HepG2 (cell line): ENCODE data around the gene CTNND2. TPM values are rescaled to one million over a fixed set of nuclear protein-coding genes. Genes with fewer than 3 reads are reported as not detected.

Experiments
- FOXK2 ChIP-seq: fragments of 450-650 bp; IDR thresholded peaks from 2 replicates; pipeline ENCODE4 v1.6.1; 2016
- LBX2 ChIP-seq: sonication (generic); formaldehyde crosslinking; IDR thresholded peaks from 2 replicates; pipeline ENCODE4 v1.5.0; 2020; ENCODE audit warnings: missing genetic modification reagents, mild to moderate bottlenecking, borderline replicate concordance
- NCOA1 ChIP-seq: sonication (generic); formaldehyde crosslinking; IDR thresholded peaks from 2 replicates; pipeline ENCODE4 v1.9.0; 2021; ENCODE audit warnings: missing genetic modification reagents
- SOX5 ChIP-seq: IDR thresholded peaks from 2 replicates; pipeline ENCODE4 v1.6.1; 2016; ENCODE audit warnings: borderline replicate concordance
- TCF7 ChIP-seq: sonication (generic); IDR thresholded peaks from 2 replicates; pipeline ENCODE4 v1.6.1; 2016; ENCODE audit warnings: antibody characterized with exemption, low read depth
- ZBTB43 ChIP-seq: sonication (generic); formaldehyde crosslinking; conservative IDR thresholded peaks from 2 replicates; pipeline ENCODE4 v1.4.0; 2020; ENCODE audit warnings: missing genetic modification reagents
- ZNF274 ChIP-seq: sonication (generic); formaldehyde crosslinking; IDR thresholded peaks from 2 replicates; pipeline ENCODE4 v1.5.1; 2020; ENCODE audit warnings: mild to moderate bottlenecking, missing genetic modification reagents
- polyA plus RNA-seq, 8 experiments: library from polyadenylated mRNA; depleted of rRNA in 3 of 8; stranded (reverse) in 7 of 8; unstranded in 1 of 8; fragments of >200 nt; fragmentation: Illumina TruSeq in 4 of 8; extraction: Trizol in 4 of 8; gene quantifications; 2 replicates each; pipeline versions ENCODE4 v1.2.1 to v1.2.3, GENCODE V29; 2011 to 2016; ENCODE audit warnings: low read depth in 4 of 8, missing spikeins in 1 of 8, mixed read lengths in 1 of 8; ENCODE audit not compliant: insufficient read depth in 1 of 8
- total RNA-seq, 5 experiments: library from RNA; depleted of rRNA; stranded (reverse); fragments of >200 nt; fragmentation: Illumina TruSeq; extraction: Trizol; gene quantifications; 2 replicates each; pipeline ENCODE4 v1.2.3, GENCODE V29; 2016; ENCODE audit warnings: low read depth in 1 of 5
- TF ChIP-seq, protein P1 (sequence below): sonication (generic); formaldehyde crosslinking; IDR thresholded peaks from 2 replicates; pipeline ENCODE4 v1.5.1; 2020; ENCODE audit warnings: mild to moderate bottlenecking, missing genetic modification reagents
- TF ChIP-seq, protein P2 (sequence below), 2 experiments: fragments of 450-650 bp in 1 of 2; sonication (generic) in 1 of 2; formaldehyde crosslinking in 1 of 2; IDR thresholded peaks; 2 replicates each; pipeline versions ENCODE4 v1.6.1 to v1.8.0; 2016 to 2022; ENCODE audit warnings: antibody characterized with exemption in 1 of 2, mild to moderate bottlenecking in 1 of 2, missing genetic modification reagents in 1 of 2
- TF ChIP-seq, protein P3 (sequence below): sonication (generic); formaldehyde crosslinking; IDR thresholded peaks from 2 replicates; pipeline ENCODE4 v1.5.0; 2020; ENCODE audit warnings: missing genetic modification reagents

Gene CTNND2
- total and polyA plus RNA-seq, 2 of the 13 experiments (the other 11 are each of a cell fraction or from before 2014, with no cell fraction given) = not detected

DNA sequence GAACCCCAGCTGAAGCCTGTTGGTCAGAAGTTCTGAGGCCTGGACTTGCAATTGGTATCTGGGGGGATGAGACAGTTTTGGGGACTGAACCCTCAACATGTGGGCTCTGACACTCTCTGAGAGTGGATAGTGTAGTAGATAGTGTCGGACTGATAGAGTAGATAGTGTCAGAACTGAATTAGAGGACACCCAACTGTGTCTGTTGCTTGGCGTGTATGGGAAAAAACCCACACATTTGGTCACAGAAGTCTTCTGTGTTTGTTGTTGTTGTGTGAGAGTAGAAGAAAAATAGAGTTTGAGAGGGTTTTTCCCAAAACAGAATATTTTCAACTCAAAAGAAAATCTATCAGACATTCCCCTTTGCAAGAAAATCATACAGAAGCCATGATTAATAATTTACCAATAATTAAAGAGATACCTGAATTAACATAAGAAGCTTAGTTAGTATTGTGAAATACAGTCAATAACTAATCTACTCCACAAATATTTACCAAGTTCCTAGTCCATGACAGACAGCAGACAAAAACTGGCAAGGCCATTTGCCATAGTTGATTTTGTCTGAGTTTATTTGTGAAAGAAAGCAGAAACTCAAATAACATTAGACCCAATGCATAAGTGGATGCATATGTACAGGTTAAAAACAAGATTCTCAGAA is 170.9 kb downstream of the CTNND2 start (continued):
- TF ChIP-seq, protein P1, sequence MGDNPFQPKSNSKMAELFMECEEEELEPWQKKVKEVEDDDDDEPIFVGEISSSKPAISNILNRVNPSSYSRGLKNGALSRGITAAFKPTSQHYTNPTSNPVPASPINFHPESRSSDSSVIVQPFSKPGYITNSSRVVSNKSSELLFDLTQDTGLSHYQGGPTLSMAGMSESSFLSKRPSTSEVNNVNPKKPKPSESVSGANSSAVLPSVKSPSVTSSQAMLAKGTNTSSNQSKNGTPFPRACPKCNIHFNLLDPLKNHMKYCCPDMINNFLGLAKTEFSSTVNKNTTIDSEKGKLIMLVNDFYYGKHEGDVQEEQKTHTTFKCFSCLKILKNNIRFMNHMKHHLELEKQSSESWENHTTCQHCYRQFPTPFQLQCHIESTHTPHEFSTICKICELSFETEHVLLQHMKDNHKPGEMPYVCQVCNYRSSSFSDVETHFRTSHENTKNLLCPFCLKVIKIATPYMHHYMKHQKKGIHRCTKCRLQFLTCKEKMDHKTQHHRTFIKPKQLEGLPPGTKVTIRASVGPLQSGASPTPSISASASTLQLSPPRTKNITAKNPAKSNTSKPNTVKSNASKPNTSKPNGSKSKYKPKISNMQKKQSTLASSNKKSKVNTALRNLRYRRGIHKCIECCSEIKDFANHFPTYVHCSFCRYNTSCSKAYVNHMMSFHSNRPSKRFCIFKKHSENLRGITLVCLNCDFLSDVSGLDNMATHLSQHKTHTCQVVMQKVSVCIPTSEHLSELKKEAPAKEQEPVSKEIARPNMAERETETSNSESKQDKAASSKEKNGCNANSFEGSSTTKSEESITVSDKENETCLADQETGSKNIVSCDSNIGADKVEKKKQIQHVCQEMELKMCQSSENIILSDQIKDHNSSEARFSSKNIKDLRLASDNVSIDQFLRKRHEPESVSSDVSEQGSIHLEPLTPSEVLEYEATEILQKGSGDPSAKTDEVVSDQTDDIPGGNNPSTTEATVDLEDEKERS = no peak
- TF ChIP-seq ZBTB43 (CRISPR knock-in tag) (no peak), NCOA1 (no peak), FOXK2 (no peak), SOX5 (peak; percentile 51; the same call in 1 of the 2 replicates), LBX2 (CRISPR knock-in tag) (no peak), TCF7 (no peak), ZNF274 (CRISPR knock-in tag) (no peak)
- TF ChIP-seq, protein P2, sequence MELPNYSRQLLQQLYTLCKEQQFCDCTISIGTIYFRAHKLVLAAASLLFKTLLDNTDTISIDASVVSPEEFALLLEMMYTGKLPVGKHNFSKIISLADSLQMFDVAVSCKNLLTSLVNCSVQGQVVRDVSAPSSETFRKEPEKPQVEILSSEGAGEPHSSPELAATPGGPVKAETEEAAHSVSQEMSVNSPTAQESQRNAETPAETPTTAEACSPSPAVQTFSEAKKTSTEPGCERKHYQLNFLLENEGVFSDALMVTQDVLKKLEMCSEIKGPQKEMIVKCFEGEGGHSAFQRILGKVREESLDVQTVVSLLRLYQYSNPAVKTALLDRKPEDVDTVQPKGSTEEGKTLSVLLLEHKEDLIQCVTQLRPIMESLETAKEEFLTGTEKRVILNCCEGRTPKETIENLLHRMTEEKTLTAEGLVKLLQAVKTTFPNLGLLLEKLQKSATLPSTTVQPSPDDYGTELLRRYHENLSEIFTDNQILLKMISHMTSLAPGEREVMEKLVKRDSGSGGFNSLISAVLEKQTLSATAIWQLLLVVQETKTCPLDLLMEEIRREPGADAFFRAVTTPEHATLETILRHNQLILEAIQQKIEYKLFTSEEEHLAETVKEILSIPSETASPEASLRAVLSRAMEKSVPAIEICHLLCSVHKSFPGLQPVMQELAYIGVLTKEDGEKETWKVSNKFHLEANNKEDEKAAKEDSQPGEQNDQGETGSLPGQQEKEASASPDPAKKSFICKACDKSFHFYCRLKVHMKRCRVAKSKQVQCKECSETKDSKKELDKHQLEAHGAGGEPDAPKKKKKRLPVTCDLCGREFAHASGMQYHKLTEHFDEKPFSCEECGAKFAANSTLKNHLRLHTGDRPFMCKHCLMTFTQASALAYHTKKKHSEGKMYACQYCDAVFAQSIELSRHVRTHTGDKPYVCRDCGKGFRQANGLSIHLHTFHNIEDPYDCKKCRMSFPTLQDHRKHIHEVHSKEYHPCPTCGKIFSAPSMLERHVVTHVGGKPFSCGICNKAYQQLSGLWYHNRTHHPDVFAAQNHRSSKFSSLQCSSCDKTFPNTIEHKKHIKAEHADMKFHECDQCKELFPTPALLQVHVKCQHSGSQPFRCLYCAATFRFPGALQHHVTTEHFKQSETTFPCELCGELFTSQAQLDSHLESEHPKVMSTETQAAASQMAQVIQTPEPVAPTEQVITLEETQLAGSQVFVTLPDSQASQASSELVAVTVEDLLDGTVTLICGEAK (IDR thresholded peaks at IDR 0.05) = no peak
- TF ChIP-seq, protein P2 (CRISPR knock-in tag; IDR thresholded peaks at IDR 0.05) = no peak
- TF ChIP-seq, protein P3, sequence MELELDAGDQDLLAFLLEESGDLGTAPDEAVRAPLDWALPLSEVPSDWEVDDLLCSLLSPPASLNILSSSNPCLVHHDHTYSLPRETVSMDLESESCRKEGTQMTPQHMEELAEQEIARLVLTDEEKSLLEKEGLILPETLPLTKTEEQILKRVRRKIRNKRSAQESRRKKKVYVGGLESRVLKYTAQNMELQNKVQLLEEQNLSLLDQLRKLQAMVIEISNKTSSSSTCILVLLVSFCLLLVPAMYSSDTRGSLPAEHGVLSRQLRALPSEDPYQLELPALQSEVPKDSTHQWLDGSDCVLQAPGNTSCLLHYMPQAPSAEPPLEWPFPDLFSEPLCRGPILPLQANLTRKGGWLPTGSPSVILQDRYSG (CRISPR knock-in tag) = no peak
